HG03045 (cell line): Measurements from ENCODE around the gene AIFM2.
"Not testable (repeated sequence)": the region's sequence is repeated elsewhere in the genome, so short reads cannot be mapped to it uniquely, and the experiment has no call there.

Source experiments
- ATAC-seq: cut with Tn5 transposase; IDR thresholded peaks from one replicate; pipeline ENCODE4 v1.9.1; 2021; ENCODE audit warnings: mild to moderate bottlenecking, moderate library complexity; ENCODE audit not compliant: unreplicated experiment

AIFM2 gene

DNA sequence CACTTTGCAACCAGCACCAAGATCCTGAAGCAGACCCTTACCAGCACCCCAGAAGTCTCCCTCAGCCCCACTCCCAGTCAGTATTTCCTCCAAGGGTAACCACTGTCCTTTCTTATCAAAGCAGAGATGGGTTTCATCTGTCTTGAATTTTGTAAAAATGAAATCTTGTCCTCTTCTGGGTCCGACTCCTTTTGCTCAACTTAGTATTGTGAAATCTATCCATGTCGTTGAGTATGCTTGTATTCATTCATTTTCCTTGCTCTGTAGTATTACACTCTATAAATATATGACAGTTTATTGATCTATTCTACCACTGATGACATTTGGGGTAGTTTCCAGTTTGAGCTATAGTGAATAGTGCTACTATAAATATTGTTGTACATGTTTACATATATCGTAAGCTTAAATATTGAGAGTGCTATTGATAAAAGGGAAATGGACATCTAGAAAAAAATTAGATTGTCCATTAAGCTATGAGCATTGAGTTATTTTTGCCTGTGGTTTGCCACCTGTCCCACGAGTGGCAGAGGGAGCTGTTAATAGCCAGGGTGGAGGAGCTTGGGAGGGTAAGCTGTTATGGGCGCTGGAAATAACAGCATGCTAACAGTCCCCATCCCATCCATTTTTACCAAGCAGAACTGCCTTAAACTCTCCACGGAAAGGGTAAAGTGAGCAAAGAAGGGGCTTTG lies 36.5 kb downstream of the AIFM2 start:
- ATAC-seq, result no peak

DNA sequence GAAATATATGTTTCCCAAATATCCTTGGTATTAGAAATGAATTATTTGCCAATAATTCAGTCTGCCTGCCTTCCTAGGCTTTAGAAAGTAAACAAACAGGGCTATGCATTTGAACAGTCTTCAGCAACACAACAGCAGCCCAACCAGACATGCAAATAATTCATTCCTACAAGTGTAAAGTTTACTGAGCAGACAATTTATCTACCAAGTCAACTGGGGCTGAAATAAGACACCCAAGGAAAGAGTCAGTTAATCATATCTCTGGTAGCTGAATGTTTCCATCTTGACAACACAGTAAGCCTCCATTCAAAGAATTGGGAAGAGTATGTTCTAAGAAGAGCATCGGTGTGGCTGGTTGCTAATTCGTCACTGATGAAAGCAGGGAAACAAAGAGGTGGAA lies 38.4 kb downstream of the AIFM2 start:
- ATAC-seq, result no peak

DNA sequence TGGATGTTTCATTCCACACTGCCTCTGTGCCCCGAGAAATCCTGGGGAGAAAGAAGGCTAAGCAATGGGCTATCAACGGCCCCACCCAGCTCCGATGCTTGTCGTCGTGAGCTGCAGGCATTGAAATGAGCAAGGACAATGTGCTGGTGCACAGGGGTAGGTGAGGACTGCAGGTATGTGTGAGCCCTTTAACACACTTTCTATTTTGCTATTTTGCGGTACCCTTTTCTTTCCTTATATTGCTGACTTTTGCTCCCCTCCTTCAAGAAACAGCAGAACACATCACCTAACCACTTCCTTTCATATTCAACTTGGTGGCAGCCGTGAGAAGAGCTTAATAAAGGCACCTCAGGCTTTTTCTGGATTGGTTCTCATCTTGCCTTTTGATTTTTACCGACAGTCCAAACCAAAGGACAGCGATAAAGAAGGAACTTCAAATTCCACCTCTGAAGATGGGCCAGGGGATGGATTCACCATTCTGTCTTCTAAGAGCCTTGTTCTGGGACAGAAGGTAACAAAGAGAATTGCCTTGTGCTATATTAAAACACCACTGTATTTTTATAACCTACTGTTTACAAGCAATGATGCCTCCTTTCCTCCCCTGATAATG lies 39.2 kb downstream of the AIFM2 start:
- no peak for ATAC-seq

DNA sequence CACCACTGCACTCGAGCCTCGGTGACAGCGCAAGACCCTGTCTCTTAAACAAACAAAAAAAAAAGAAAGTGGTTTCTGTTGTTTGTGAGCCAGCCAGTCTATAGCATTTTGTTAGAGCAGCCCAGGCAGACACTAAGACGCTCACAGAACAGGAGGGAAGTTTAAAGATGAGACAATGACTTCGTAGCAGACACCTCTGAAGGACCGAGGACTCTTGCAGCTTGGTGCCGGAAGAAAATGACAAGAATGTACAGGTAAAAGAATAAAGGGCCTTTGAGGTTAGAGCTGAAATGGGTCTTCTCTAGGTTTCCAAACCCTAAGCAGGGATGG lies 40.3 kb downstream of the AIFM2 start:
- no peak for ATAC-seq

DNA sequence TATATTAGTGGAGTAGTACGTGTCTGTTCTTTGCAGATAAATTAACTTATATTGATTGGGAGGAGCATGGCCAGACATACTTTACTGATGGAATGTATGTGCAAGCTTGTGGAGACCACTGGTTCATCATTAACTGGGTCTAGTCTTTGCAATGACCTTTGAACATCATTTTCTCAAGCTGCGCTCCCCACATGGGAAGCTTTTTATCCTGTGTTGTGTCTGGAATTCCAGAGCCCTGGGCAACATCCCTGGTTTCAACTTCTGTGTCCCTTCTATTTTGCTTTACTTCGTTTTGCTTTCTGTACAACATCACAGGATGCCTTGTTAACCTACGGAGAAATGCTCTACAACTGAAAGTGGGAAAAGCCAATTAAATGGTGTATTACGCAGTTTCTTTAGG lies 41.7 kb downstream of the AIFM2 start:
- ATAC-seq, result no peak

DNA sequence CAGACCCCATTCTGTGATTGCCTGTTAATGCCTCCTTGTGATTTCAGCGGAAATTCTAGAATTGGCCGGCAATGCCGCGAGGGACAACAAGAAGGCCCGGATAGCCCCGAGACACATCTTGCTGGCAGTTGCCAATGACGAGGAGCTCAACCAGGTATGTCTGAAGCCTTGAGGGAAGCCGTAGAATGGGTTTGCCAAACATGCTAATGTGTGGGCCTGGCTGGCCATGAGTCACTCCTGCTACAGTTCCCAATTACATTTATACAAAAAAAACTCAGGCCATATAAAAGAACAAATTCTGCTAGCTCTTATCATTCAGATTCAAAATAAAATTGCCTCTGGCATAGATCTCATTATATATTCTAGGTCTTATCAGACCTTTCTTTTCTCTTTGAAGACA lies 42.6 kb downstream of the AIFM2 start:
- ATAC-seq, result no peak

DNA sequence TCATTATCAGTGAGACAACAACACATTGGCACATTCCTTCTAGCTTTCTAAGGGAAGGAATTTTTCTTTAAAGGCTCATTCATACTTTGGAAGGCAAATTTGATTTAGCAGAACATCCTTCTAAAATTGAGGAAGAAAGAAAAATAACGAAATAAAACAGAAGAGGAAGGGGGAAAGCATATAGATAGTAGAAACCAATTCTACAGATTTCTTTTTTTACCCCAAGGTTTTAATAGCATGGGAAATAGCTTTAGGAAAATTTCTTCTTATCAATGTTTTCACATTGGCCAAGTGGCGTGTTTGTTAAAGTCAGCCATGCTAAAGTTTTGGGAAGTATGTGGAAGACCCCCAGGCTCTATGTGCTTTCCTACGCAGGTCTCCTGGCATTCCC lies 44.3 kb downstream of the AIFM2 start:
- ATAC-seq, result no peak

DNA sequence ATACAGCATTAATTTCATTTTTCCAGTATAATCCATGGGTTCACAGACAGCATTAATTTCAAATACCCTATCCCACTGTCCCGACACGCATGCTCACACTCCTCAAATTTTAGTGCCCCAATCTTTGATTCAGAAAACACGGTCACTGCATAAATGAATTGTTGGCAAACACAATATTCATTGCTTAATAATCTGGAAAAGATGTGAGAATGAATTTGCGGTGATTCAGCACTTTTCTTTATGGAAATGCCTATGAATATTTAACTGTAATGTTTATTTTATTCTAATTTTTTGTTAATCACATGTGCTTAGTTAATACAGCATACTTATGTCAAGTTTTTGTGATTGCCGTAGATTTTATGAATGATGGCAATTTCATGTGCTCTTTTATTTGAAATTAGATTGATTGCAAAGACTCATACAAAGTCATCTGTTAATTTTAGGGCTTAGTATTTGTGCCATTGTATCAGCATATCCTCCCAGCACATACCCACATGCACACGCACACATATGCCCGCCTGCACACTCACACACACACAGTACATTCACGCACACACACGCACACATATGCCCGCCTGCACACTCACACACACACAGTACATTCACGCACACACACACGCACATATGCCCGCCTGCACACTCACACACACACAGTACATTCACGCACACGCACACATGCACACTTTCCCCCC lies 44.9 kb downstream of the AIFM2 start:
- ATAC-seq, result no peak

DNA sequence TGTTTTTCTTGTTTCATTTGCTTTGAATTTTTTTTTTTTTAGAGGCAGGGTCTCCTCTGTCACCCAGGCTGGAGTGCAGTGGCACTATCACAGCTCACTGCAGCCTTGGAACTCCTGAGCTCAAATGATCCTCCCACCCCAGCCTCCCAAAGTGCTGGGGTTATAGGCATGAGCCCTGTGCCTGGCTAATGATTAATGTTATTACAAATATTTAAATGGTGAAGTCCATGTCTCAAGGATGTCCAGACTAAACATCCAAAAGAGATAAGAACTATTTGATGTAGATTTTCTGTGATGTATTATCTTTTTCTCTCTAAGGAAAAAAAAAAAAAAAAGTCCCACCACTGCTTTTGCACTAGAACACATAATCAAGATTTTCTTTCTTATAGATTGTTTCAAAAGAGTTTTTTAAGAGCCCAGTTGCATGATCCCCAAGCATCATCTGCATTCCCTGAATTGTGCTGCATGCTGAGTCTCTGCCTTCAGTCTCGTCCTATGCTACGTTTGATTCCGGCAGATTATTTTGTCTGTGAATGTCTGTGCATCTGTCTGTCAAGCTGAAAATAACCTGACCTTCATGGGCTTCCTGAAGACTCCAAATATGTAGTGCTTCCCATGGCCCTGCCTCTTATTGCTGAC lies 46.5 kb downstream of the AIFM2 start:
- ATAC-seq, result no peak

DNA sequence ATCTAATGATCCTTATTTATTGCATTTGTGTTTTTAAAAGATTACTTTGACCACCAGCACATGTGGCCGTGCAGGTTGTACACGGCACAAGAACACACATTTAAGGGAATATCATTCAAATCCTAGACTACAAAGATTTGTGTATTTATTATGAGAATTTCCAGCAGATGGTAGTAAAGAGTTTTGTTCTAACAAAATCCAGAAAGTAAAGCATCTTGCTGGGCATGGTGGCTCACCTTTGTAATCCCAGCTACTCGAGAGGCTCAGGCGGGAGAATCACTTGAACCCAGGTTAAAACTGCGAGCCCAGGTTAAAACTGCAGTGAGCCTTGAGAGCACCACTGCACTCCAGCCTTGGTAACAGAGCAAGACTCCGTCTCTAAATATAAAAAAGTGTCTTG lies 48.4 kb downstream of the AIFM2 start:
- ATAC-seq, result no peak

DNA sequence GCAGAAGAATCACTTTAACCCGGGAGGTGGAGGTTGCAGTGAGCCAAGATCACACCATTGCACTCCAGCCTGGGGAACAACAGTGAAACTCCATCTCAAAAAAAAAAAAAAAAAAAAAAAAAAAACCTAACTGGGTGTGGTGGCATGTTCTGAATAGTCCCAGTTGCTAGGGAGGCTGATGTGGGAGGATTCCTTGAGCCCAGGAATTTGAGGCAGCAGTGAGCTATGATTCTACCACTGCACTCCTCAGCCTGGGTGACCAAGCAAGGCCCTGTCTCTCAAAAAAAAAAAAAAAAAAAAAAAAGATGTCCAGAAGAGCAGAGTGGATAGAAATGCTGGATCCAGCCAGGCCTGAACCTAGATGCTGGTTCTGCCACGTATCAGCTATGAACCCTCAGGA lies 51.8 kb downstream of the AIFM2 start:
- ATAC-seq, result not testable (repeated sequence)

DNA sequence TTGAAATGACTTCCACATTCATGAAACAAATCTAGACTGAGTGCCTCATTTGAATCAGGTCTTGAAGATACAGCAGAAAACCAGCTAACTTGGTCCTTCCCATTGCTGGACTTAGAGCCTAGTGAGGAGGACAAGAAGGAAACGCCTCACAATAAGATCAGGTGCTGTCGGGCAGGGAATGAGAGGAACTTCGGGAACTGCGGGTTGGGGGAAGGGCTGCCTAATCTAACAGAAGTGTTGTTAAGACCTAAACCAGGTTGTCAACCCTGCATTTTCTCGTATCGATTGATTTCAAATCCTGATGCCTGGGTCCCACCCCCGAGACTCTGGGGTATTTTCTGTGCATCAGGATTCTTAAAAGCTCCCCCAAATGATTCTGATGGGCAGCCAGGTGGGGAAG lies 53.7 kb downstream of the AIFM2 start:
- ATAC-seq, result no peak

DNA sequence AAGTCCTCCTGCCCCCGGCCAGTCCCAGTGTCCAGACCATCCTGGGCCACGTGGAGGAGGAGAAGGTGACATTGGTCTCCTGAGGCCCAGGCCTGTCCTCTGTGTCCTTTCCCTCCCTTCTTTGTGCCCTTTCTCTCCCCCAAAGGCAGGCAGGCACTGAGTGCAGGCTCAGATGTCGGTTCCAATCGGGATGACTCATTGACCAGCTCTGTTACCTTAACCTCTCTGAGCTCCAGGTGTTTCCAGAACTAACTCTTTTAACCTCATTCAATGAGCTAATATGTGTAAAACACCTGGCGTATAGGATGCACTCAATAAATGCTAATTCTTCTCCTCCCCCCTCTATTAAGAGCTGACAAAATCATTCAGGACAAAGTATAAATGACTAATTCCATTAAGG lies 54.3 kb downstream of the AIFM2 start:
- no peak for ATAC-seq

DNA sequence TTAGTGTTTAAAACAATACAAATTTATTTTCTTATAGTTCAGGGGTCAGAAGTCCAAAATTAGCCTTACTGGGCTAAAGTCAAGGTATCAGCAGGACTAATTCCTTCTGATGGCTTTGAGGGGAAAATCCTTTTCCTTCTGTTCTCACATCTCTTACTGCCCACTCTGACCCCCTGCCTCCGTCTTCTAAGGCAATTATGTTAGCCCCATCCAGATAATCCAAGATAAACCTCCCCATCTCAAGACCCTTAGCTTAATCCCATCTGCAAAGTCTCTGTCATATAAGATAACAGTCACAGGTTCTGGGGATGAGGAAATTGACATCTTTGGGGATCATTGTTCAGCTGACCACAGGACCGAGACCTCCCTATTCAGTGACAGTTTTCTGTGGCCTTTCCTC lies 57.7 kb downstream of the AIFM2 start:
- no peak for ATAC-seq

DNA sequence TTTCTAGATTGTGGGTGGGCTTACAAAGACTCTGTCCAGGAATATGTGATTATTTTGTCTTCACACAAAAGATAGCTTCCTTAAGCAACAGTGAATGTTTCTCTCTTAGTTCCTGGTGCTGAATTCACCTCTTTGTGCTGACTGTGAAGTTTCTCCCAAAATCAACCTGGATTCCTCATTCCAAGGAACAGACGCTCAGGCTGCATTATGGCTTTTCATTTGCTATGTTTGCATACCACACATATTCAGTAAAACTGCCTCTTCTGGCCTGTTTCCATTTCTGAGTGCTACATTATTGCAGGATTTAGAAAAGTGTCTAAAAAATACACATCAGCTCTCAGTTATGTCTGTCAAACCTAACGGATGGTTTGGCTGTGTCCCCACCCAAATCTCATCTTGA lies 58.5 kb downstream of the AIFM2 start:
- ATAC-seq, result no peak

DNA sequence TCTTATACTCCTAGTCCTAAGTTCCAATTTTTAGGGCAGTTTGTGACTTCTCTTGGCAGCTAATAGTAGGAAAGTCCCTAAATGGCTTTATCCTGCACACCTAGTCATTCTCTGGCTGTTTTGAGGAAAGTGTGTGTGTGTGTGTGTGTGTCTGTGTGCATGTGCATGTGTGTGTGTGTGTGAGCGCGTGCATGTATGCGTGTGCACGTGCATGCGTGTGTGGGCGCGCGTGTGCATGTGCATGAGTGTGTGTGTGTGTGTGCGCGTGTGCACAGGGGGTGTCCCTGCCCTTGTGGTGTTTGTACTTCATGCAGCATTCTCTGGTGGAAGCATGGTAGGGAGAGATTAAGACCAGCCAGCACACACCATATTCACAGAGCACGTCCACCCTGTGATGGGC lies 61.8 kb downstream of the AIFM2 start:
- no peak for ATAC-seq

DNA sequence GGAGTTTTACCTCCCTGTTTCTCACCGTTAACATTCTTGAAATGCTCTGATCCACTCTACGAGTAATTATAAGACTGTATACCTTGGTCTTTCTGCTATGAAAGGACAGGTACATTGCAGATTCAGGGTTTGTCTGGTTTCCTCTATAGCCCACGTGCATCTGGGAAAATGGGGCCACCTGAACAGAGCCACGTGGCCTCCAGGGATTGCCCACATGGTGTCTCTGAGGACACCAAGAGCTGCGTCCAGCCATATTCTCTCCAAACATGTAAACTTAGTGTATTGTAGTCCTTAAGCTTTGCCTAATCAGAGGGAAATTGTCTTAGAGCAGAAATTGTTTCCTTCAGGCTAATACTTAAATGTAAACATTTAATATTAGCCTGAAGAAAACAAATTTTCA lies 63.3 kb downstream of the AIFM2 start:
- ATAC-seq, result no peak

DNA sequence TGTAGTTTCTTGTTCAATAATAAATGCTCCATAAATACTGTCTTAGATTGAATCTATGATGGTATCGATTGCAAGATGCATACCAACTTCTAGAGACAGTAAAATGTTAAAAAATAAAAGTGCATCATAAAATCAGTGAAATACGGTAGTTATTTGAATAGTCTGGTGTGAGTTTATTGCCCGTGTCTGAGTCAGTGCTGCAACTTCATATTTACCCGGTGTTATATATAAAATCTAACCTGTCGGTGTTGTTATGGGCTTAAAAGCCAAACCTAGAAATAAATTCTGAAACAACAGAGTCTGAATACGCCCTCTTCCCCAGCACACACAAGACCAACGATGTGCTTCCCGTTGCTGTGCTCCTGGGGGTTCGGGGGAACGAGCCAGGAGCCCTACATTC lies 63.7 kb downstream of the AIFM2 start:
- ATAC-seq, result no peak

DNA sequence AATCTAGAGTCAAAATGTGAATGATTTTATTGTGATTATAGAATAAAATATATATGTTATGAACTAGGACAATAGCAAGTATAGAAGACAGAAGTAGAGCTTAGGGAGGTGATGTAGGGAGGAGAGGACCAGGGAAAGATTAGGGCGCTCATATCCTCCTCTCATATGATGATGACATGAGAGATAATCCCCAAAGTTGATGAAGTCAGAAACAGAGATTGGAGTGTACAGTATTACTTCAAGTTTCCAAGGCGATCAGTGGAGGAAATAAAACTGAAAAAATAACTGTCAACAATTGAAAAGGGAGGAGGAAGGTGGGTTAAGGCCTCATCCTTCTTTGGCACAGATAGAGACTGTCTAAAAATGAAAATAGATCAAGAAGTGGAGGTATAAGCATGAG lies 65.0 kb downstream of the AIFM2 start:
- ATAC-seq, result no peak

DNA sequence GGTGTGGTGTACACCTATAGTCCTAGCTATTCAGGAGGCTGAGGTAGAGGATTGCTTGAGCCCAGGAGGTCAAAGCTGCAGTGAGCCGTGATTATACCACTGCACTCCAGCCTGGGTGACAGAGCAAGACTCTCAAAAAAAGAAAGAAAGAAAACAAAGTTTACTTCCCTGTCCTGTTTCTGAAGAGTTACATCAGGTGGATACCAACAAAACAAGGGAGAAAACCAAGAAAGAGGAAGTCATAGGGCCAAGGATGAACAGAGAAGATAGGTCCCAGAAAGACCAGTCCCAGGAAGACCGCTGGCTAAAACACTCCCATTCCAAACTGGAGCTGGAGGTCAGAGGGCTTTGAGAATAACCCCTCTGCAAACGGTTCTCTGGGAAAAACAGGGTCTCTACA lies 66.4 kb downstream of the AIFM2 start:
- ATAC-seq, result no peak

DNA sequence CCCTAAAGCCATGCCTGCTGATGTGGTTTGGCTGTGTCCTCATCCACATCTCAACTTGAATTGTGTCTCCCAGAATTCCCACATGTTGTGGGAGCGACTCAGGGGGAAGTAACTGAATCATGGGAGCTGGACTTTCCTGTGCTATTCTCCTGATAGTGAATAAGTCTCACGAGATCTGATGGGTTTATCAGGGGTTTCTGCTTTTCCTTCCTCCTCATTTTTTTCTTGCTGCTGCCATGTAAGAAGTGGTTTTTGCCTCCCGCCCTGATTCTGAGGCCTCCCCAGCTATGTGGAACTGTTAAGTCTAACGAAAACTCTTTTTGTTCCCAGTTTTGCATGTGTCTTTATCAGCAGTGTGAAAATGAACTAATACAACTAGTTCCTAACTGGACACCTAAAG lies 68.1 kb downstream of the AIFM2 start:
- ATAC-seq, result no peak

DNA sequence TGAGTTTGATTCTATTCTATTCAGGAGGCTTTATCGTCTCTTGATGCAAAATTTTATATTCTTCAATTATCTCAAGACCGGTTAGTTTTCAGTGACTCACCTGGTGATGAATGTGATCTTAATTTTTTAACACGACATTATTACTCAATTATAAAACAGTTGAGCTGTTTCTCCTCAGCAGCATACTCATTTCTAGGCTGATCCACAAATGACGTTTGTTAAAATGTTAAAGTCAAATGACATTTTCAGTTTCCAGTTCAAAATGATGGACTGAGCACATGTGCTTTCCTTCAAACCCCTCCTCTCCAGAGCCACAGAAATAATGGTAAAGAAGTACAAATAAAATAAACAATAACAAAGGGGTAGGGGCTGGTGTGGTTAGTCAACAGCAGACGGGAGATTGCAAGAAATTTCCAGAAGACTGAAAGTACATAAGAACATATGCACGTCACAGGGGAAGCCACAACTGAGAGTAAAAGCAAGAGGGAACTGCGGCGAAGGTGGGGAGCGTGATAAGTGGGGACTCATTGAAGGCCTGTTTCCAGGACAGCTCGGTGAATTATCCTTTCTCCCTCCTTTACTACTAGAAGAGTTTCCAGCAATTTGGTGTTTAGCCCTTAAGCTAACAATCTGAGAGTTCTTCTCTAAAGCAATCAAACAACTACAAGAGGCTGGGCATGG lies 69.1 kb downstream of the AIFM2 start:
- ATAC-seq, result no peak
